ENCODE results near the gene EDC4.

DNA sequence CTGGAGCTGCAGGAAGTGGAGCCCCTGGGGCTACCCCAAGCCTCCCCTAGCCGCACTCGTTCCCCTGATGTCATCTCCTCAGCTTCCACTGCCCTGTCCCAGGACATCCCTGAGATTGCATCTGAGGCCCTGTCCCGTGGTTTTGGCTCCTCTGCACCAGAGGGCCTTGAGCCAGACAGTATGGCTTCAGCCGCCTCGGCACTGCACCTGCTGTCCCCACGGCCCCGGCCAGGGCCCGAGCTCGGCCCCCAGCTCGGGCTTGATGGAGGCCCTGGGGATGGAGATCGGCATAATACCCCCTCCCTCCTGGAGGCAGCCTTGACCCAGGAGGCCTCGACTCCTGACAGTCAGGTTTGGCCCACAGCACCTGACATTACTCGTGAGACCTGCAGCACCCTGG, 7.7 kb downstream of the EDC4 start:
- TF ChIP-seq, protein P1, sequence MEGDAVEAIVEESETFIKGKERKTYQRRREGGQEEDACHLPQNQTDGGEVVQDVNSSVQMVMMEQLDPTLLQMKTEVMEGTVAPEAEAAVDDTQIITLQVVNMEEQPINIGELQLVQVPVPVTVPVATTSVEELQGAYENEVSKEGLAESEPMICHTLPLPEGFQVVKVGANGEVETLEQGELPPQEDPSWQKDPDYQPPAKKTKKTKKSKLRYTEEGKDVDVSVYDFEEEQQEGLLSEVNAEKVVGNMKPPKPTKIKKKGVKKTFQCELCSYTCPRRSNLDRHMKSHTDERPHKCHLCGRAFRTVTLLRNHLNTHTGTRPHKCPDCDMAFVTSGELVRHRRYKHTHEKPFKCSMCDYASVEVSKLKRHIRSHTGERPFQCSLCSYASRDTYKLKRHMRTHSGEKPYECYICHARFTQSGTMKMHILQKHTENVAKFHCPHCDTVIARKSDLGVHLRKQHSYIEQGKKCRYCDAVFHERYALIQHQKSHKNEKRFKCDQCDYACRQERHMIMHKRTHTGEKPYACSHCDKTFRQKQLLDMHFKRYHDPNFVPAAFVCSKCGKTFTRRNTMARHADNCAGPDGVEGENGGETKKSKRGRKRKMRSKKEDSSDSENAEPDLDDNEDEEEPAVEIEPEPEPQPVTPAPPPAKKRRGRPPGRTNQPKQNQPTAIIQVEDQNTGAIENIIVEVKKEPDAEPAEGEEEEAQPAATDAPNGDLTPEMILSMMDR (conservative IDR thresholded peaks at IDR 0.05), result no peak
- no peak for TF ChIP-seq ZFX (IDR thresholded peaks at IDR 0.05)

Measured in C4-2B (cell line).